GM12865 (cell line): ENCODE results near the gene C7orf57.
"Not testable (repeated sequence)": the region's sequence is repeated elsewhere in the genome, so short reads cannot be mapped to it uniquely, and the experiment has no call there.

Experiments
- DNase-seq: peaks from one replicate; pipeline ENCODE4 v3.0.0; 2010; ENCODE audit warnings: low read depth
- H3K4me3 ChIP-seq: 2 replicates; pipeline ENCODE4 v1.5.1; 2011; ENCODE audit warnings: mild to moderate bottlenecking, low read depth, low read length, control low read depth
- CTCF ChIP-seq: IDR thresholded peaks from 2 replicates; pipeline ENCODE4 v1.5.1; 2011; ENCODE audit warnings: low read length, control low read depth, low read depth, inconsistent platforms; ENCODE audit not compliant: insufficient read depth; ENCODE audit errors: missing control alignments

C7orf57 gene

GRCh38 chr7:47992446-47992845 lies 42.9 kb upstream of the C7orf57 start:
- no peak for DNase-seq
- H3K4me3 ChIP-seq: peak overlapping the region; percentile 64; the same call in 1 of the 2 replicates
- TF ChIP-seq CTCF: no peak

- no peak for TF ChIP-seq CTCF
- no peak overlapping the region for H3K4me3 ChIP-seq
- no peak for DNase-seq
Observed at GRCh38 chr7:47999413-47999812, 35.9 kb upstream of the C7orf57 start.

- DNase-seq, H3K4me3 ChIP-seq: not testable (repeated sequence)
Observed at GRCh38 chr7:48000164-48000563, 35.2 kb upstream of the C7orf57 start.

- DNase-seq: no peak
- H3K4me3 ChIP-seq: no peak overlapping the region
Observed at GRCh38 chr7:48004032-48004431, 31.3 kb upstream of the C7orf57 start.

GRCh38 chr7:48004638-48005037 lies 30.7 kb upstream of the C7orf57 start:
- H3K4me3 ChIP-seq: no peak overlapping the region
- DNase-seq: peak; percentile 7
- no peak for TF ChIP-seq CTCF

More at GRCh38 chr7:48004032-48004431, 31.3 kb upstream of the C7orf57 start:
- no peak for TF ChIP-seq CTCF

GRCh38 chr7:48006866-48007265 lies 28.5 kb upstream of the C7orf57 start:
- DNase-seq: no peak

GRCh38 chr7:48009257-48009656 lies 26.1 kb upstream of the C7orf57 start:
- no peak for TF ChIP-seq CTCF
- no peak for DNase-seq
- no peak overlapping the region for H3K4me3 ChIP-seq

More at GRCh38 chr7:48006866-48007265, 28.5 kb upstream of the C7orf57 start:
- no peak for TF ChIP-seq CTCF
- no peak overlapping the region for H3K4me3 ChIP-seq
